SK-N-SH treated with all-trans-retinoic acid at 6 μM for 48 hours (cell line): ENCODE measurements around the gene C2orf81.

Experiments
- ARNTL ChIP-seq: fragments of 450-650 bp; formaldehyde crosslinking; IDR thresholded peaks from 2 replicates; pipeline ENCODE4 v1.5.0; 2020; ENCODE audit warnings: low read depth, mild to moderate bottlenecking, moderate library complexity, borderline replicate concordance
- CREB5 ChIP-seq: fragments of 250-450 bp; sonication (Bioruptor Pico); IDR thresholded peaks from 2 replicates; pipeline ENCODE4 v1.5.1; 2020; ENCODE audit warnings: low read depth, mild to moderate bottlenecking, moderate library complexity
- CSDC2 ChIP-seq: fragments of 250-450 bp; sonication (Bioruptor Pico); IDR thresholded peaks from 2 replicates; pipeline ENCODE4 v1.5.0; 2020; ENCODE audit warnings: mild to moderate bottlenecking, moderate library complexity
- CSRNP3 ChIP-seq: fragments of 250-450 bp; sonication (Bioruptor Pico); IDR thresholded peaks from 2 replicates; pipeline ENCODE4 v1.5.1; 2021; ENCODE audit warnings: mild to moderate bottlenecking, moderate library complexity
- ISL1 ChIP-seq: fragments of 250-450 bp; sonication (Bioruptor Pico); IDR thresholded peaks from 2 replicates; pipeline ENCODE4 v2.1.2; 2022; ENCODE audit warnings: mild to moderate bottlenecking, moderate library complexity
- POU6F1 ChIP-seq: fragments of 250-450 bp; sonication (Bioruptor Pico); IDR thresholded peaks from 2 replicates; pipeline ENCODE4 v1.8.0; 2021; ENCODE audit warnings: low read depth, mild to moderate bottlenecking, moderate library complexity, borderline replicate concordance
- RARB ChIP-seq: fragments of 250-450 bp; sonication (Bioruptor Pico); IDR thresholded peaks from 2 replicates; pipeline ENCODE4 v1.8.0; 2021; ENCODE audit warnings: mild to moderate bottlenecking, moderate library complexity
- SNAI2 ChIP-seq: fragments of 250-450 bp; sonication (Bioruptor Pico); IDR thresholded peaks from 2 replicates; pipeline ENCODE4 v1.5.0; 2020; ENCODE audit warnings: mild to moderate bottlenecking, moderate library complexity
- TOX ChIP-seq: fragments of 250-450 bp; sonication (Bioruptor Pico); IDR thresholded peaks from 2 replicates; pipeline ENCODE4 v1.8.0; 2021; ENCODE audit warnings: mild to moderate bottlenecking, moderate library complexity, borderline replicate concordance
- TSHZ2 ChIP-seq: fragments of 250-450 bp; sonication (Bioruptor Pico); IDR thresholded peaks from 2 replicates; pipeline ENCODE4 v1.5.0; 2020; ENCODE audit warnings: mild to moderate bottlenecking, moderate library complexity
- ZNF70 ChIP-seq: fragments of 450-650 bp; formaldehyde crosslinking; IDR thresholded peaks from 2 replicates; pipeline ENCODE4 v1.5.0; 2020; ENCODE audit warnings: mild to moderate bottlenecking, moderate library complexity
- ZNF8 ChIP-seq: fragments of 450-650 bp; formaldehyde crosslinking; IDR thresholded peaks from 2 replicates; pipeline ENCODE4 v1.5.0; 2020; ENCODE audit warnings: mild to moderate bottlenecking, moderate library complexity

GRCh38 chr2:74438248-74438647 is 16.8 kb upstream of the C2orf81 start:
- TF ChIP-seq ZNF70 (no peak), ARNTL (CRISPR knock-in tag) (no peak), CSDC2 (CRISPR knock-in tag) (no peak), RARB (no peak), TOX (CRISPR knock-in tag) (no peak), TSHZ2 (CRISPR knock-in tag) (no peak), CSRNP3 (CRISPR knock-in tag) (no peak), POU6F1 (CRISPR knock-in tag) (no peak), SNAI2 (no peak), ZNF8 (CRISPR knock-in tag) (no peak), CREB5 (CRISPR knock-in tag) (no peak), ISL1 (CRISPR knock-in tag) (no peak)
